GM23338 (cell line): ENCODE results near the gene PERM1.

Experiments used
- CTCF ChIP-seq, 2 experiments: fragments of 200-600 bp in 1 of 2; sonication (generic) in 1 of 2; conservative IDR thresholded peaks; 2 replicates each; pipeline versions ENCODE4 v1.5.1 to v1.6.1; 2016 to 2017; ENCODE audit warnings: antibody characterized with exemption in 2 of 2, low read depth in 2 of 2, mild to moderate bottlenecking in 2 of 2, moderate library complexity in 1 of 2
- EZH2 ChIP-seq: fragments of 200-600 bp; sonication (generic); IDR thresholded peaks from one replicate; pipeline ENCODE4 v1.8.0; 2017; ENCODE audit warnings: antibody characterized with exemption, mild to moderate bottlenecking, low read depth; ENCODE audit not compliant: unreplicated experiment
- EZH2phosphoT487 ChIP-seq: fragments of 200-600 bp; sonication (generic); IDR thresholded peaks from one replicate; pipeline ENCODE4 v1.8.1; 2018; ENCODE audit warnings: antibody characterized with exemption; ENCODE audit not compliant: unreplicated experiment
- JUNB ChIP-seq: IDR thresholded peaks from one replicate; pipeline ENCODE4 v1.6.1; 2016; ENCODE audit warnings: antibody characterized with exemption; ENCODE audit not compliant: unreplicated experiment

DNA sequence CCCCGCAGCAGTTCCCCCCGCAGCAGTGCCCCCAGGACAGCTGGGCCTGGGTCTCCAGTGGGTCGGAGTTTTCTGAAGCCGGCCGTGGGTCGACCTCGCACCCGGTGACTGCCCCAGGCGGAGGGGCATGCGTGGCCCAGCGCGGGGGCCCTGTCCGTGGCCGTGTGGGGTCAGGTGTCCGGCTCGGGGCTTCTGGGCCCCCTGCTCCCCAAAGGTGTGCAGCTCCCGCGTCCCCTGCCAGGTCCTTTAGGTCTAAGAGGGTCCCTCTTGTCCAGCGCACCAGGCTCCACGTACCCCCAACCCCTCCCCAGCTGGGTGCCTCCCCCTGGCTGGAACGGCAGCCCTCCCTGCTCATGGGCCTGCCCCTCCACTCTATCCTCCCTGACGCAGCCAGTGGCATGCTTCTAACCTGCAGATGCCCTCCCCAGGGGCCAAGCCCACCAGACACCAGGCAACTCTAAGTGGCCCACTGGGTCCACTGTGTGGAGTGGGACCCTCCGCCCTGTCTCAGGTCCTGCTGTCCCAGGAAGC is 23.9 kb upstream of the PERM1 start:
- TF ChIP-seq EZH2phosphoT487 (no peak), JUNB (no peak), EZH2 (no peak), CTCF (conservative IDR thresholded peaks at IDR 0.05; ENCODE audit: low read depth in 2 of 2) (no peak)
